Measurements from ENCODE around the gene ABRACL. TPM values are rescaled to one million over a fixed set of nuclear protein-coding genes. Genes with fewer than 3 reads are reported as not detected.

The ABRACL gene
- total RNA-seq, 3 donors from 2014 or later: 36.2 to 98.5 (median 92.3) TPM

- no peak overlapping the region for H3K4me3 ChIP-seq
- intact Hi-C loops (cut with DNase I, micrococcal nuclease): no loop called here
These were observed 32.0 kb upstream of the ABRACL start for GRCh38 chr6:138996524-138996923.

DNA sequence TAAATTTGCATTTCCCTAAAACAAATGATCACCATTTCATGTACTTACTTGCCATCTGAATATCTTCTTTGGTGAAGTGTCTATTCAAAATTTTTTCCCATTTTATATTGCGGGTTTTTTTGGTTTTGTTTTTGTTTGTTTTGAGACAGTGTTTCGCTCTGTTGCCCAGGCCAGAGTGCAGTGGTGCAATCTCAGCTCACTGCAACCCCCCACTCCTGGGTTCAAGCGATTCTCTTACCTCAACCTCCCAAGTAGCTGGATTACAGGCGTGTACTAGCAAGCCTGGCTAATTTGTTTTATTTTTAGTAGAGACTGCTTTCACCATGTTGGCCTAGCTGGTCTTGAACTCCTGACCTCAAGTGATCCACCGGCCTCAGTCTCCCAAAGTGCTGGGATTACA lies 31.4 kb upstream of the ABRACL start:
- TF ChIP-seq, protein P1, sequence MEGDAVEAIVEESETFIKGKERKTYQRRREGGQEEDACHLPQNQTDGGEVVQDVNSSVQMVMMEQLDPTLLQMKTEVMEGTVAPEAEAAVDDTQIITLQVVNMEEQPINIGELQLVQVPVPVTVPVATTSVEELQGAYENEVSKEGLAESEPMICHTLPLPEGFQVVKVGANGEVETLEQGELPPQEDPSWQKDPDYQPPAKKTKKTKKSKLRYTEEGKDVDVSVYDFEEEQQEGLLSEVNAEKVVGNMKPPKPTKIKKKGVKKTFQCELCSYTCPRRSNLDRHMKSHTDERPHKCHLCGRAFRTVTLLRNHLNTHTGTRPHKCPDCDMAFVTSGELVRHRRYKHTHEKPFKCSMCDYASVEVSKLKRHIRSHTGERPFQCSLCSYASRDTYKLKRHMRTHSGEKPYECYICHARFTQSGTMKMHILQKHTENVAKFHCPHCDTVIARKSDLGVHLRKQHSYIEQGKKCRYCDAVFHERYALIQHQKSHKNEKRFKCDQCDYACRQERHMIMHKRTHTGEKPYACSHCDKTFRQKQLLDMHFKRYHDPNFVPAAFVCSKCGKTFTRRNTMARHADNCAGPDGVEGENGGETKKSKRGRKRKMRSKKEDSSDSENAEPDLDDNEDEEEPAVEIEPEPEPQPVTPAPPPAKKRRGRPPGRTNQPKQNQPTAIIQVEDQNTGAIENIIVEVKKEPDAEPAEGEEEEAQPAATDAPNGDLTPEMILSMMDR (IDR thresholded peaks at IDR 0.05): no peak
- DNase-seq: no peak
- H3K4me3 ChIP-seq: no peak overlapping the region
- no peaks in the 10 kb centered on the region for H3K36me3 ChIP-seq (ENCODE audit: low read depth)
- intact Hi-C loops (cut with DNase I, micrococcal nuclease): no loop called here
- H3K9me3 ChIP-seq: no peaks in the 10 kb centered on the region
- peaks cover 6% of the 10 kb centered on the region for H3K4me1 ChIP-seq (ENCODE audit: low read depth)
- ATAC-seq: no peak

More at GRCh38 chr6:138996524-138996923, 32.0 kb upstream of the ABRACL start:
- ATAC-seq (no peak), DNase-seq (no peak)
- Histone ChIP-seq H3K36me3 (ENCODE audit: low read depth) (no peaks in the 10 kb centered on the region), H3K4me1 (ENCODE audit: low read depth) (peaks cover 6% of the 10 kb centered on the region), H3K9me3 (no peaks in the 10 kb centered on the region)
- TF ChIP-seq, protein P1 (IDR thresholded peaks at IDR 0.05): no peak

DNA sequence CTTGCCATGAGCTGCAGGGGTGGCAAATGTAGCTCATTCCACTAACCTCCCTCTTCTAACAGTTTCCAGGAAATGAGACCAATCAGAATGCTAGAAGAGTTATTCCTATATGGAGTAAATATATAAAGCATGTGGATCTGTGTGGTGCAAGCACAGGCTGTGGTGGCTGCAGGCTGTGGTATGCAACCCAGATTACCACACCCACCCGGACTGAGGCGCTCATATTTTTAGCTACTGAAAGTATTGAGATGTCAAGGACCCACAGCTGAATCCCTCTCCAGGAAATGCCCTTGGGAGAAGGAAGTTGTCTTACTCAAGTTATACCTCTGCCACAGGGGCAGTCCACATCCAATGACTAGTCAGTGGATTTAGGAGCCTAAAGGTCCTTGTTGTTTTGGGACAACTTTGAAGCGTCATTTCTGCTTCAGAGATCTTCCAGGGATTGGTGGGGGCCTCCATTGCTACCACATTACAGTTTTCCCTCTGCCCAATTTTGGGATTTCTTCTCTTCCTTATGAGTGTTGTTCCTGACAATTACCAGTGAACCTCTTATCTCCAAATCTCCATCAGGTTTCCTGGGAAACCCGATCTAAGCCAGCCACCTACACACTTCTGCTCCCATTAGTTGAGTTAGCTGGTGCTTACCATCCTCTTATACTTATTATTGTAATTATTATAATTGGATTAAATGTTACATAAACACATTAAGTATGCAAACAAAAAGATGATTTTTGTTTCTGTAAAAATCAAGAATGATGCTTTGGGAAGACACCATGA lies 28.4 kb upstream of the ABRACL start:
- TF ChIP-seq, protein P1 (IDR thresholded peaks at IDR 0.05): no peak
- Histone ChIP-seq H3K9me3 (no peaks in the 10 kb centered on the region), H3K4me1 (ENCODE audit: low read depth) (no peaks in the 10 kb centered on the region), H3K4me3 (no peak overlapping the region), H3K36me3 (ENCODE audit: low read depth) (no peaks in the 10 kb centered on the region)
- ATAC-seq: no peak
- intact Hi-C loops (cut with DNase I, micrococcal nuclease): no loop called here
- no peak for DNase-seq

DNA sequence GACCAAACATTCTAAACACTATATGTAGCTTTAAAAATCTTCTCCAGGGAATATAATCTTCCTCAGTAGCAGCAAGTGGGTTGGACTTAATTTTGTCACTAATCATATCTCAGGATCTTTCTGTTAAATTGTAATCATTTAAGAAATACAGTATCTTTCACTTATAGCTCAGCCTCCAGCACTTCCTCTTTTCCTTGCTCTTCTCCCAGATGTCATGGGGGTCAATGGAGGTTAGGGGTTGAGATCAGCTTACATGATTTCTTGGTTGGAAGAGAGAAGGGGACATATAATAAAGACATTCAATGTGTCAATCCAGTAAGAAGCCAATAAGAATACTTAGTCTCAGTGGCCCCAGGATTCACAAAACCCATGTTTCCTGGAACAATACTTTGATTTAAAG lies 24.8 kb upstream of the ABRACL start:
- Histone ChIP-seq H3K9me3 (no peaks in the 10 kb centered on the region), H3K4me3 (no peak overlapping the region), H3K36me3 (ENCODE audit: low read depth) (no peaks in the 10 kb centered on the region), H3K4me1 (ENCODE audit: low read depth) (no peaks in the 10 kb centered on the region)
- ATAC-seq: no peak
- intact Hi-C loops (cut with DNase I, micrococcal nuclease): no loop called here
- DNase-seq: no peak
- TF ChIP-seq, protein P1 (IDR thresholded peaks at IDR 0.05): no peak

DNA sequence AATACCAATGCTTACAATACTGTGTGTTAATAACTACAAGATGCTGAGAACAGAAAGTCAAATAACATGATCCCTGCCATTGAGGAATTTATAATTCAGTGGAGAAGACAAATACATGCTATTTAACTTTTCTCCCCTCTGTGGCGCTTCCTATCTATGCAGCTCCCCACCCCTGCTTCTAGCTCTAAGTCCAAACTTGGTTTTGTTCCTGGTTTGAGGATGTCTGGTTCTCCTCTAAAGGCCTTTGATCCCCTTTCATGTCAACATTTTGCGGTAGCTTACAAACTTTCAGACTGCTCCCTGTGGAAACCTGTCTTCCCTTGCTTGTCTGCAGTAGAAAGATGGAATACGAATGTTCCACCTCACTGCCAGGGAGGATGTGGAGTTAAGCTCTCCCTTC lies 22.1 kb upstream of the ABRACL start:
- intact Hi-C loops (cut with DNase I, micrococcal nuclease): no loop called here
- no peaks in the 10 kb centered on the region for H3K36me3 ChIP-seq (ENCODE audit: low read depth)
- ATAC-seq (no peak), DNase-seq (no peak)
- no peak overlapping the region for H3K4me3 ChIP-seq
- TF ChIP-seq, protein P1 (IDR thresholded peaks at IDR 0.05): no peak
- H3K9me3 ChIP-seq: no peaks in the 10 kb centered on the region
- no peaks in the 10 kb centered on the region for H3K4me1 ChIP-seq (ENCODE audit: low read depth)

Measured in mucosa of descending colon (tissue), 3 donors.